ENCODE results near the gene CLK4.
A peak's percentile ranks its signal among the peaks of the same experiment; 100 is the strongest.
"Not testable (repeated sequence)": the region's sequence is repeated elsewhere in the genome, so short reads cannot be mapped to it uniquely, and the experiment has no call there.

Gene CLK4

DNA sequence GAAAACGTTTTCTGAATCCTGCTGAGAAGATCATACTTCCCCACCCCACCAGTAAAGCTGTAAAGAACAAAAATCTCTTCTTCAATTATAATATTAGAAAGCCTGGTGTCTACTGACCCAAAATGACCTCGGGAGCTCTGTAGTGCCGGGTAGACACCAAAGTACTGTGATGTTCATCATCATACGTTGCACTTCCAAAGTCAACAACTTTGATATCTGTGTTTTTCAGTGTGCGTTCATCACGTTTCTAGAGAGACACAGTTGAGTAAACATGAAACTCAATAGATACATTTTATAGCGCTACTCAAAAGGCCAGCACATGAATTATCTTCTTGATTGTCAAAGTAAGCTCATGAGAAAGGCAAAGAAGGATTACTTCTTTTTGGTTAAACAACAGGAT lies 14.6 kb downstream of the CLK4 start:
- DNase-seq, result no peak
- peak overlapping the region in 1 of 2 donors; percentile 15 for H3K27ac Mint-ChIP-seq
- H3K4me1 Mint-ChIP-seq, result peaks cover 12% of the 10 kb centered on the region
- H3K27me3 Mint-ChIP-seq, result no peaks in the 10 kb centered on the region
- no peak overlapping the region for H3K4me3 Mint-ChIP-seq
- no peak for ATAC-seq
- H3K9me3 Mint-ChIP-seq, result no peaks in the 10 kb centered on the region

DNA sequence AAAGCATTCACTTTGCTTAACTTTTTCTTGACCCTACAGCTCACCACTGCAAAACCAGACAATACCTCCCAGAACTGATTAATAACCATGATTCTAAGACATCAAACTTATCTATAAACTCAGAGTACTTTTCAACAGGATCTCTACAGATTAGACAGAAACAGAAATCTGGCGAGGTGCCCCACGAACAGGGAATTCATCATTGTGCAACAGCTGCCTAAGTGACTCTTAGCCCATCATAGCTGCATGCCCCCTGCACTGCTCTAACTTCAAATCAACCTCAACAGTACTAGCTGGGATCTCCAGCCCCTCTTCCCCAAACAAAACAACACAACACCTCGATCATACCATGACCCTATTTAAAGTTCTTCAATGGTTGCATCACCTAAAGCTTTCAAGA lies 20.6 kb downstream of the CLK4 start:
- ATAC-seq, result no peak
- no peaks in the 10 kb centered on the region for H3K9me3 Mint-ChIP-seq
- H3K4me1 Mint-ChIP-seq, result peaks cover 2% of the 10 kb centered on the region
- H3K4me3 Mint-ChIP-seq, result no peak overlapping the region
- DNase-seq, result no peak
- peak overlapping the region in 1 of 2 donors; percentile 60 for H3K27ac Mint-ChIP-seq
- no peaks in the 10 kb centered on the region for H3K27me3 Mint-ChIP-seq

GRCh38 chr5:178605788-178606187 lies 21.1 kb downstream of the CLK4 start:
- no peak overlapping the region for H3K27ac Mint-ChIP-seq
- H3K9me3 Mint-ChIP-seq, result no peaks in the 10 kb centered on the region
- no peak for ATAC-seq
- H3K4me3 Mint-ChIP-seq, result no peak overlapping the region
- DNase-seq, result no peak
- H3K27me3 Mint-ChIP-seq, result no peaks in the 10 kb centered on the region
- no peaks in the 10 kb centered on the region for H3K4me1 Mint-ChIP-seq

GRCh38 chr5:178602752-178603151 lies 24.1 kb downstream of the CLK4 start:
- no peak overlapping the region for H3K27ac Mint-ChIP-seq
- no peaks in the 10 kb centered on the region for H3K27me3 Mint-ChIP-seq
- ATAC-seq (no peak), DNase-seq (no peak)
- peaks cover 9 to 10% of the 10 kb centered on the region in 2 donors for H3K9me3 Mint-ChIP-seq
- no peak overlapping the region for H3K4me3 Mint-ChIP-seq
- H3K4me1 Mint-ChIP-seq, result no peaks in the 10 kb centered on the region

DNA sequence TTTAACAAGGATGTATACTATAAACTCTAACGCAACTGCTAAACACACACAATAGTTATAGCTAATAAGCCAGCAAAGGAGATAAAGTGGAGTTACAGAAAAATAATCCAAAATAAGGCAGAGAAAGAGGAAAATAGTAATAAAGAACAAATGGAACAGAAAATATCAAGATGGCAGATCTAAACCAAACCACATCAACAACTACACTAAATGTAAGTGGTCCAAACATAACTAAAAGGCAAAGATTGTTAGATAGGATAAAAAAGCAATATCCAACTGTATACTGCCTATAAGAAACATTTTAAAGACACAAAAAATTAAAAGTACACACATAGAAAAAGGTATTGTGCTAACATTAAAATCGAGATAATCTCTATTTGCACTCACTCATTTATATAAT lies 31.1 kb downstream of the CLK4 start:
- H3K27me3 Mint-ChIP-seq, result peaks cover 14% of the 10 kb centered on the region
- ATAC-seq (no peak), DNase-seq (no peak)
- peaks cover 33 to 35% of the 10 kb centered on the region in 2 donors for H3K9me3 Mint-ChIP-seq
- H3K4me3 Mint-ChIP-seq, result no peak overlapping the region
- H3K27ac Mint-ChIP-seq, result no peak overlapping the region
- H3K4me1 Mint-ChIP-seq, result peaks cover 2% of the 10 kb centered on the region

GRCh38 chr5:178595150-178595549 lies 31.7 kb downstream of the CLK4 start:
- peaks cover 6% of the 10 kb centered on the region for H3K4me1 Mint-ChIP-seq
- ATAC-seq (no peak), DNase-seq (no peak)
- H3K9me3 Mint-ChIP-seq, result peaks cover 33 to 35% of the 10 kb centered on the region in 2 donors
- no peak overlapping the region for H3K27ac Mint-ChIP-seq
- H3K4me3 Mint-ChIP-seq, result no peak overlapping the region
- peaks cover 19% of the 10 kb centered on the region for H3K27me3 Mint-ChIP-seq

GRCh38 chr5:178590924-178591423 lies 35.9 kb downstream of the CLK4 start:
- Mint-ChIP-seq H3K4me3 (peak overlapping the region; percentile 69 to 82), H3K27ac (no peak overlapping the region), H3K27me3 (peaks cover 59% of the 10 kb centered on the region), H3K4me1 (peaks cover 19% of the 10 kb centered on the region), H3K9me3 (peaks cover 22 to 24% of the 10 kb centered on the region in 2 donors)
- DNase-seq (no peak), ATAC-seq (no peak)

DNA sequence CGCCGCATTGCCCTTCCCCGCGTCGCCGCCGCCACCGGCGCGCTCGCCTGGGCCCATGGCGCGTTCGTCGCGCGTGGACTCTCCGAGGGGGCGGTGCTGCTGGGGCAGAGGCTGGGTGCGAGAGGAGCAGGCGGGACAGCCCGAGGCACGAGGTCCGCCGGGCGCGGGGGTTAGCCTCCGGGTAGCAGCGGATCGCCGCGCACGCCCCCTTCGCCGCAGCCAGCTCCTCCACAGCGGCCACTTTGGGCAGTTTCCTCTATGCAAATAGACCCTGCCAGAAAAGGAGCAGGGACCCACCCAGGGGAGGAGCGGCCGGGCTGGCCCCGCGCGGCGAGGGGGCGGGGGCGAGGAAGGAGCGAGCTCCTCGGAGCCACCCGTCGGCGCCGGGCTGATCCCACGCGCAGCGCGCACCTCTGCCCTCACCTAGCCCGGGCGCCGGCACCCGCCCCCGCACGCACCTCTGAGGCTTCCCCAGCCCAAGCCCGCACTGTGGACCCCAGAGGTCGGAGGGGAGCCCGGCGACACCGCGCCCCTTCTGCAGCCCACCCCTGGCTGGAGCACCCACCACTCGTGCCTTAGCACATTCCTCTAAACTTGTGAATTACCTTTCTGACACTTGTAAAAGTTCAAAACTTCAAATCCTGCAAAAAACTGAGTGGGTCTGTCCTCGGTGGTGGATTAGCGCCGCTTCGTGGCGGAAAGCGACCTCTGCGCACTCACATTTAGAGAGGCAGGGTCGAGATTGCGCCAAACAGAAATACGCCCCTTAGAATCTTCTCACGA lies 36.5 kb downstream of the CLK4 start, which contains the start of gene COL23A1:
COL23A1 (minus strand) TSS at position 253 of the 783 bp plus-strand sequence.
- Mint-ChIP-seq H3K4me1 (peaks cover 19% of the 10 kb centered on the region), H3K27ac (no peak within 1 kb of the TSS), H3K27me3 (peaks cover 65% of the 10 kb centered on the region), H3K4me3 (peak within 1 kb of the TSS; percentile 69 to 82), H3K9me3 (peaks cover 16 to 17% of the 10 kb centered on the region in 2 donors)
- DNase-seq, result peak; percentile 34 to 44
- ATAC-seq, result peak; percentile 63

DNA sequence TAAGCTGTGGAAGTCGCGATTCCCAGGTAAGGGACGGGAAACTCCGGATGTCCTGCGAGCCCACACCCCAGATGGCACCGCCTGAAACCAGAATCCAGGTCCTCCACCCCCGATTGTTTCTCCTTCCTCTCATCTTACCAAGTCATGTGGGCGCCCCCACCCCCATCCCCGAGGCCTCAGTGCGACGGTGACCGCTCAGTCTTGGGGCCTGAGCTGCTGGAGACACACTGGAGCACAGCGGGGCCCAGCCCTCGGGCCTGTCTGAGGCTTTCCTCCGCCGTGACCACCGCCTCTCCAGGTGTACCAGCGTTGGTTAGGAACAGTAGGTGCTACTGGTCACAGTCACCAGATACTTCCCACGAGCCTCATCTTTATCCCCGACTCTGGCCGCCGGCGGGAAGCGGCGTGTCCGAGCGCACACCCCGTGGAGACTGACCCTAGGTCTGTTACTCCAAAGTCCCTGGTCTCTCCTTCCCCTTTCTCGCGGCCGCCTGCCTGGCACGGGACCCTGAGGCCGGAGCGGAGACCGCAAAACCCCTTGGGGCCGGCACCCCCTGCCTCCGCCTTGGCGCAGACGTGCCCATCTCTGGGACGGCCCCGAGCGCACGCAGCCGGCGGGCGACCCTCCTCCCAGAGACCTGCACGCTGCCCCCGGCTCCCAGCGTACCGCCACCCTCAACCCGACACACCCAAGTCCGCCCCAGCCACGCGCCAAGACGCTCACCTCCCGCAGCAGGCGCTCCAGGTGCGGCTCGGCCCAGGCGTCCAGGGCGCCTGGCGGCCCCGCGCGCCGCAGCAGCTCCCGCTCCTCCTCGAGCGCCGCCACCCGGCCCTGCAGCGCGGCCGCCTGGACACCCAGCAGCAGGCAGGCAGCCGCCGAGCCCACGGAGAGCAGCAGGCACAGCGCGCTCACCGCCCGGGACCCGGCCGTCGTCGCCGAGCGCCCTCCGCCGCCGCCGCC lies 37.4 kb downstream of the CLK4 start:
- ATAC-seq, result peak; percentile 48
- H3K4me1 Mint-ChIP-seq, result peaks cover 19% of the 10 kb centered on the region
- peaks cover 7 to 8% of the 10 kb centered on the region in 2 donors for H3K9me3 Mint-ChIP-seq
- peaks cover 65% of the 10 kb centered on the region for H3K27me3 Mint-ChIP-seq
- DNase-seq, result peak in 1 of 2 donors; percentile 32
- peak overlapping the region; percentile 33 to 74 for H3K4me3 Mint-ChIP-seq
- H3K27ac Mint-ChIP-seq, result no peak overlapping the region

- Mint-ChIP-seq H3K27ac (no peak overlapping the region), H3K9me3 (peaks cover under 1 to 1% of the 10 kb centered on the region in 2 donors), H3K4me1 (peaks cover 19% of the 10 kb centered on the region), H3K4me3 (peak overlapping the region in 1 of 2 donors; percentile 74), H3K27me3 (peaks cover 65% of the 10 kb centered on the region)
- no peak for ATAC-seq
- DNase-seq, result no peak
Observed at GRCh38 chr5:178588769-178589168, 38.1 kb downstream of the CLK4 start.

DNA sequence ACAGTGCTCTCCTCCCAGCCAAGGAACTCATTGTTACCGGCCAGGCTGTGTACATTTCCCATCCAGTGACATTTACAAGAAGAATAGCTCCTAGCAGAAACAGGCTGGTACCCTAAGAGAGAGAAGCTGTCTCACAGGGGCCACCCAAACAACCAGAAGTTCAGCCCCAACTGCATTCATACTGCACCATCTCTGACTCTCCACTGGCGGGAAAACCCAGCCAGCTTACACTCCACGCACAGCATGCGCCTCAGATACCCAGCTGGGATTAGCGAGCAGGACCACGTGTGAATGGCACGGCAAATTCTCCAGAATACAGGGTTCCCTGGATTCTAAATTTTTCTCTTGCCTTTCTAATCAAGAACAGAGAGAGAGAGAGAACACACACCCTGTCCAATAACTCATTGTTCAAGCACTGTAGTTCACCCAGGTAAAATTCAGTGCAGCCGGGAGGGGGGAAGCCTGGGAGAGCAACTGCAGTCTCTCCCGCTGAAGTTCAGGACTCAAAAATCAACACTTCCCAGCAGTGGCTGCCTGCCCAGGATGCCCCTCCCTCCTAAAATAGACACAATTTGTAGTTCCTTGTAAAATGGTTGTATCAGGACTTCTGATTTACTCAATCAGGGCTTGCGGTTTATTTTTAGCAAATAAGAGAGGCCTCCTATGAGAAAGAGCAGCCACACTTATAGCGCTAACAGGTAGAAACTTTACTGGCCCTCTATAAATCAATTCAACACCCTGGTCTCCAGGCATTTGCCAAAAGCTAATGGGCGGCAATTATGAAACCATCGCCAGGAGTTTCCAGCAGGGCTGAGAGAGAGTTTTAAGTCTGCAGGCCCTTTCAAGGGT lies 38.9 kb downstream of the CLK4 start:
- Mint-ChIP-seq H3K4me3 (no peak overlapping the region), H3K4me1 (peaks cover 19% of the 10 kb centered on the region), H3K9me3 (no peaks in the 10 kb centered on the region), H3K27ac (no peak overlapping the region), H3K27me3 (peaks cover 65% of the 10 kb centered on the region)
- ATAC-seq (no peak), DNase-seq (no peak)

- no peak overlapping the region for H3K4me3 Mint-ChIP-seq
- no peaks in the 10 kb centered on the region for H3K9me3 Mint-ChIP-seq
- peaks cover 58% of the 10 kb centered on the region for H3K27me3 Mint-ChIP-seq
- ATAC-seq, result no peak
- H3K4me1 Mint-ChIP-seq, result peaks cover 19% of the 10 kb centered on the region
- DNase-seq, result no peak
- no peak overlapping the region for H3K27ac Mint-ChIP-seq
Observed at GRCh38 chr5:178586396-178586795, 40.5 kb downstream of the CLK4 start.

GRCh38 chr5:178585421-178585820 lies 41.4 kb downstream of the CLK4 start:
- not testable (repeated sequence) for H3K27ac Mint-ChIP-seq, H3K9me3 Mint-ChIP-seq, H3K4me3 Mint-ChIP-seq
- H3K4me1 Mint-ChIP-seq, result peaks cover 14% of the 10 kb centered on the region
- DNase-seq (peak; percentile 15 to 45), ATAC-seq (peak; percentile 94)
- peaks cover 51% of the 10 kb centered on the region for H3K27me3 Mint-ChIP-seq

DNA sequence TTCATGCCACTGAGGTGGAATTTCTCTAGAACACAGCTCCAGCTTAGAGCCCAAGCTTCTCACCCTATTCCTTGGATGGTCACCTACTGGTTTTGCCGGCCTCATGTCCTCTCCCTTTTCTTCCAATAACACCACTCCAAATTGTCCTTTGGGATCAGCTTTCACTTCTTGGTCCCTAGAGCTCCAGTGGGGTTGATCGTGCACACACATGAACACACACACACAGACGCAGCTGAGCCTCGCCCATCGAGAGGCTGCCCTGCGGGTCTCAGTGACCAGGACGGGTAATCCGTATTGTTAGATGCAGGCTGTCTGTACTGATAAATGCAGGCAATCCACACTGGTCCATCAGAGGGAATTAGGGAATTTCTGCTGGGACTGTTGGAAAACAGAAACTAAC lies 43.6 kb downstream of the CLK4 start:
- Mint-ChIP-seq H3K27ac (no peak overlapping the region), H3K9me3 (no peaks in the 10 kb centered on the region), H3K27me3 (peaks cover 51% of the 10 kb centered on the region), H3K4me3 (no peak overlapping the region), H3K4me1 (no peaks in the 10 kb centered on the region)
- ATAC-seq (no peak), DNase-seq (no peak)

DNA sequence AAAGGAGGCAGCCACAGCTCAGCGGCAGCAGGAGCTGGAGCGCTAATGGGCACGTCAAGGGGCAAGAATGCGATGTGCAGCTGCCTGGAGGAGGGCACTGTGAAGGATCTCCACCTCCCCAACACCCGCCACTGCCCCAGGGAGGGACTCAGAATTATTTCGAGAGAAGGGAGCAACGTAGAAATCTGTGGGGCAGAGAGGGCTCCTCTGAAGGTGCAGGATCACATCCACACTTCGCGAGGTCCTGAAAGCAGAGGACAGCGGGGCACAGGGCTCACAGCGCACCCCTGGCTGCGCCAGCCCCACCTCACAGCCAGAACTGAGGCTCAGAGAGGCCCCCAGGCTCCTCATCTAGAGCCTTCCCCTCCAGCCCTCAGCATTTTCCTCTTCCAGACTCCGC lies 44.6 kb downstream of the CLK4 start:
- H3K4me3 Mint-ChIP-seq, result no peak overlapping the region
- peaks cover 2% of the 10 kb centered on the region for H3K4me1 Mint-ChIP-seq
- H3K9me3 Mint-ChIP-seq, result no peaks in the 10 kb centered on the region
- peaks cover 51% of the 10 kb centered on the region for H3K27me3 Mint-ChIP-seq
- no peak overlapping the region for H3K27ac Mint-ChIP-seq
- ATAC-seq (no peak), DNase-seq (no peak)
